ENCODE results near the gene USO1.
"Not testable (repeated sequence)": the region's sequence is repeated elsewhere in the genome, so short reads cannot be mapped to it uniquely, and the experiment has no call there.

The USO1 gene

GRCh38 chr4:75848171-75848760 lies 123.9 kb downstream of the USO1 start:
- not testable (repeated sequence) for DNase-seq

- no peak for DNase-seq
Observed at GRCh38 chr4:75848891-75849290, 124.5 kb downstream of the USO1 start.

- no peak for DNase-seq
Observed at GRCh38 chr4:75849461-75849860, 125.1 kb downstream of the USO1 start.

- DNase-seq = no peak
Observed at GRCh38 chr4:75858721-75859120, 134.3 kb downstream of the USO1 start.

GRCh38 chr4:75860606-75861005 lies 136.2 kb downstream of the USO1 start:
- no peak for DNase-seq
